ENCODE data around the gene JUNB.

Gene JUNB

GRCh38 chr19:12782424-12783290, 8.6 kb upstream of the JUNB start (continued):
- TF ChIP-seq BCL6B (tag by site-specific recombination; IDR thresholded peaks at IDR 0.05) (no peak), HIC1 (tag by site-specific recombination; IDR thresholded peaks at IDR 0.05) (peak; percentile 45), ZNF366 (tag by site-specific recombination; conservative IDR thresholded peaks at IDR 0.05) (0 out of 2 replicates have a peak, but pooled peaks have one; percentile 33), ZNF146 (tag by site-specific recombination; IDR thresholded peaks at IDR 0.05) (peak; percentile 0; the same call in 1 of the 2 replicates), SCRT2 (tag by site-specific recombination; IDR thresholded peaks at IDR 0.05) (0 out of 2 replicates have a peak, but pooled peaks have one; percentile 30), ZNF311 (tag by site-specific recombination; IDR thresholded peaks at IDR 0.05; ENCODE audit: borderline replicate concordance) (no peak; the same call in 1 of the 2 replicates), ZNF548 (tag by site-specific recombination; IDR thresholded peaks at IDR 0.05) (no peak), ZNF580 (tag by site-specific recombination; IDR thresholded peaks at IDR 0.05) (no peak), ZBTB48 (tag by site-specific recombination; IDR thresholded peaks at IDR 0.05) (no peak), WT1 (tag by site-specific recombination; IDR thresholded peaks at IDR 0.05) (0 out of 2 replicates have a peak, but pooled peaks have one; percentile 4), ZNF48 (tag by site-specific recombination; IDR thresholded peaks at IDR 0.05) (no peak), ZNF664 (tag by site-specific recombination; IDR thresholded peaks at IDR 0.05) (no peak), ZNF624 (tag by site-specific recombination; IDR thresholded peaks at IDR 0.05) (no peak), ZSCAN23 (tag by site-specific recombination; IDR thresholded peaks at IDR 0.05) (no peak), ZNF610 (tag by site-specific recombination; IDR thresholded peaks at IDR 0.05; ENCODE audit: borderline replicate concordance) (0 out of 2 replicates have a peak, but pooled peaks have one; percentile 30), ZBTB7A (tag by site-specific recombination; IDR thresholded peaks at IDR 0.05; ENCODE audit: low read depth) (peak; percentile 95), ZNF214 (tag by site-specific recombination; IDR thresholded peaks at IDR 0.05; ENCODE audit: borderline replicate concordance) (no peak), ZNF175 (tag by site-specific recombination; IDR thresholded peaks at IDR 0.05) (no peak), ZBTB17 (tag by site-specific recombination; IDR thresholded peaks at IDR 0.05) (no peak), ZNF843 (tag by site-specific recombination; IDR thresholded peaks at IDR 0.05) (peak; percentile 11), ZNF426 (tag by site-specific recombination; IDR thresholded peaks at IDR 0.05) (no peak)
- TF ChIP-seq, protein P1, sequence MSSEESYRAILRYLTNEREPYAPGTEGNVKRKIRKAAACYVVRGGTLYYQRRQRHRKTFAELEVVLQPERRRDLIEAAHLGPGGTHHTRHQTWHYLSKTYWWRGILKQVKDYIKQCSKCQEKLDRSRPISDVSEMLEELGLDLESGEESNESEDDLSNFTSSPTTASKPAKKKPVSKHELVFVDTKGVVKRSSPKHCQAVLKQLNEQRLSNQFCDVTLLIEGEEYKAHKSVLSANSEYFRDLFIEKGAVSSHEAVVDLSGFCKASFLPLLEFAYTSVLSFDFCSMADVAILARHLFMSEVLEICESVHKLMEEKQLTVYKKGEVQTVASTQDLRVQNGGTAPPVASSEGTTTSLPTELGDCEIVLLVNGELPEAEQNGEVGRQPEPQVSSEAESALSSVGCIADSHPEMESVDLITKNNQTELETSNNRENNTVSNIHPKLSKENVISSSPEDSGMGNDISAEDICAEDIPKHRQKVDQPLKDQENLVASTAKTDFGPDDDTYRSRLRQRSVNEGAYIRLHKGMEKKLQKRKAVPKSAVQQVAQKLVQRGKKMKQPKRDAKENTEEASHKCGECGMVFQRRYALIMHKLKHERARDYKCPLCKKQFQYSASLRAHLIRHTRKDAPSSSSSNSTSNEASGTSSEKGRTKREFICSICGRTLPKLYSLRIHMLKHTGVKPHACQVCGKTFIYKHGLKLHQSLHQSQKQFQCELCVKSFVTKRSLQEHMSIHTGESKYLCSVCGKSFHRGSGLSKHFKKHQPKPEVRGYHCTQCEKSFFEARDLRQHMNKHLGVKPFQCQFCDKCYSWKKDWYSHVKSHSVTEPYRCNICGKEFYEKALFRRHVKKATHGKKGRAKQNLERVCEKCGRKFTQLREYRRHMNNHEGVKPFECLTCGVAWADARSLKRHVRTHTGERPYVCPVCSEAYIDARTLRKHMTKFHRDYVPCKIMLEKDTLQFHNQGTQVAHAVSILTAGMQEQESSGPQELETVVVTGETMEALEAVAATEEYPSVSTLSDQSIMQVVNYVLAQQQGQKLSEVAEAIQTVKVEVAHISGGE (tag by site-specific recombination; conservative IDR thresholded peaks at IDR 0.05; ENCODE audit: low read depth), result no peak
- TF ChIP-seq, protein P2, sequence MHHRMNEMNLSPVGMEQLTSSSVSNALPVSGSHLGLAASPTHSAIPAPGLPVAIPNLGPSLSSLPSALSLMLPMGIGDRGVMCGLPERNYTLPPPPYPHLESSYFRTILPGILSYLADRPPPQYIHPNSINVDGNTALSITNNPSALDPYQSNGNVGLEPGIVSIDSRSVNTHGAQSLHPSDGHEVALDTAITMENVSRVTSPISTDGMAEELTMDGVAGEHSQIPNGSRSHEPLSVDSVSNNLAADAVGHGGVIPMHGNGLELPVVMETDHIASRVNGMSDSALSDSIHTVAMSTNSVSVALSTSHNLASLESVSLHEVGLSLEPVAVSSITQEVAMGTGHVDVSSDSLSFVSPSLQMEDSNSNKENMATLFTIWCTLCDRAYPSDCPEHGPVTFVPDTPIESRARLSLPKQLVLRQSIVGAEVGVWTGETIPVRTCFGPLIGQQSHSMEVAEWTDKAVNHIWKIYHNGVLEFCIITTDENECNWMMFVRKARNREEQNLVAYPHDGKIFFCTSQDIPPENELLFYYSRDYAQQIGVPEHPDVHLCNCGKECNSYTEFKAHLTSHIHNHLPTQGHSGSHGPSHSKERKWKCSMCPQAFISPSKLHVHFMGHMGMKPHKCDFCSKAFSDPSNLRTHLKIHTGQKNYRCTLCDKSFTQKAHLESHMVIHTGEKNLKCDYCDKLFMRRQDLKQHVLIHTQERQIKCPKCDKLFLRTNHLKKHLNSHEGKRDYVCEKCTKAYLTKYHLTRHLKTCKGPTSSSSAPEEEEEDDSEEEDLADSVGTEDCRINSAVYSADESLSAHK (tag by site-specific recombination; IDR thresholded peaks at IDR 0.05), result no peak; the same call in 1 of the 2 replicates
- TF ChIP-seq, protein P3, sequence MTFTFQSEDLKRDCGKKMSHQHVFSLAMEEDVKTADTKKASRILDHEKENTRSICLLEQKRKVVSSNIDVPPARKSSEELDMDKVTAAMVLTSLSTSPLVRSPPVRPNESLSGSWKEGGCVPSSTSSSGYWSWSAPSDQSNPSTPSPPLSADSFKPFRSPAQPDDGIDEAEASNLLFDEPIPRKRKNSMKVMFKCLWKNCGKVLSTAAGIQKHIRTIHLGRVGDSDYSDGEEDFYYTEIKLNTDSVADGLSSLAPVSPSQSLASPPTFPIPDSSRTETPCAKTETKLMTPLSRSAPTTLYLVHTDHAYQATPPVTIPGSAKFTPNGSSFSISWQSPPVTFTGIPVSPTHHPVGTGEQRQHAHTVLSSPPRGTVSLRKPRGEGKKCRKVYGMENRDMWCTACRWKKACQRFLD (tag by site-specific recombination; IDR thresholded peaks at IDR 0.05), result no peak
- TF ChIP-seq, protein P4, sequence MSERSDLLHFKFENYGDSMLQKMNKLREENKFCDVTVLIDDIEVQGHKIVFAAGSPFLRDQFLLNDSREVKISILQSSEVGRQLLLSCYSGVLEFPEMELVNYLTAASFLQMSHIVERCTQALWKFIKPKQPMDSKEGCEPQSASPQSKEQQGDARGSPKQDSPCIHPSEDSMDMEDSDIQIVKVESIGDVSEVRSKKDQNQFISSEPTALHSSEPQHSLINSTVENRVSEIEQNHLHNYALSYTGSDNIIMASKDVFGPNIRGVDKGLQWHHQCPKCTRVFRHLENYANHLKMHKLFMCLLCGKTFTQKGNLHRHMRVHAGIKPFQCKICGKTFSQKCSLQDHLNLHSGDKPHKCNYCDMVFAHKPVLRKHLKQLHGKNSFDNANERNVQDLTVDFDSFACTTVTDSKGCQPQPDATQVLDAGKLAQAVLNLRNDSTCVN (tag by site-specific recombination; optimal IDR thresholded peaks at IDR 0.05), result peak; percentile 94

Measured in HEK293 (cell line).